HG02938 (cell line): ENCODE measurements around the gene IL17RA.

Source experiments
- ATAC-seq: cut with Tn5 transposase; IDR thresholded peaks from one replicate; pipeline ENCODE4 v1.9.1; 2021; ENCODE audit warnings: mild to moderate bottlenecking, moderate library complexity; ENCODE audit not compliant: unreplicated experiment

The IL17RA gene

GRCh38 chr22:17105143-17106129, 20.6 kb downstream of the IL17RA start:
- ATAC-seq, result no peak

- peak; percentile 20 for ATAC-seq
These were observed 21.5 kb downstream of the IL17RA start for GRCh38 chr22:17106161-17106784.

GRCh38 chr22:17106785-17107546, 22.2 kb downstream of the IL17RA start:
- ATAC-seq, result peak; percentile 57

GRCh38 chr22:17107547-17107810, 22.7 kb downstream of the IL17RA start:
- no peak for ATAC-seq

DNA sequence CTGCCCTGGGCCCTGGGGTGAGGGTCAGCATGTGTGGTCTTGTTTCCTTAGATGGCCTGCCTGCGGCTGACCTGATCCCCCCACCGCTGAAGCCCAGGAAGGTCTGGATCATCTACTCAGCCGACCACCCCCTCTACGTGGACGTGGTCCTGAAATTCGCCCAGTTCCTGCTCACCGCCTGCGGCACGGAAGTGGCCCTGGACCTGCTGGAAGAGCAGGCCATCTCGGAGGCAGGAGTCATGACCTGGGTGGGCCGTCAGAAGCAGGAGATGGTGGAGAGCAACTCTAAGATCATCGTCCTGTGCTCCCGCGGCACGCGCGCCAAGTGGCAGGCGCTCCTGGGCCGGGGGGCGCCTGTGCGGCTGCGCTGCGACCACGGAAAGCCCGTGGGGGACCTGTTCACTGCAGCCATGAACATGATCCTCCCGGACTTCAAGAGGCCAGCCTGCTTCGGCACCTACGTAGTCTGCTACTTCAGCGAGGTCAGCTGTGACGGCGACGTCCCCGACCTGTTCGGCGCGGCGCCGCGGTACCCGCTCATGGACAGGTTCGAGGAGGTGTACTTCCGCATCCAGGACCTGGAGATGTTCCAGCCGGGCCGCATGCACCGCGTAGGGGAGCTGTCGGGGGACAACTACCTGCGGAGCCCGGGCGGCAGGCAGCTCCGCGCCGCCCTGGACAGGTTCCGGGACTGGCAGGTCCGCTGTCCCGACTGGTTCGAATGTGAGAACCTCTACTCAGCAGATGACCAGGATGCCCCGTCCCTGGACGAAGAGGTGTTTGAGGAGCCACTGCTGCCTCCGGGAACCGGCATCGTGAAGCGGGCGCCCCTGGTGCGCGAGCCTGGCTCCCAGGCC, 23.7 kb downstream of the IL17RA start:
- no peak for ATAC-seq

DNA sequence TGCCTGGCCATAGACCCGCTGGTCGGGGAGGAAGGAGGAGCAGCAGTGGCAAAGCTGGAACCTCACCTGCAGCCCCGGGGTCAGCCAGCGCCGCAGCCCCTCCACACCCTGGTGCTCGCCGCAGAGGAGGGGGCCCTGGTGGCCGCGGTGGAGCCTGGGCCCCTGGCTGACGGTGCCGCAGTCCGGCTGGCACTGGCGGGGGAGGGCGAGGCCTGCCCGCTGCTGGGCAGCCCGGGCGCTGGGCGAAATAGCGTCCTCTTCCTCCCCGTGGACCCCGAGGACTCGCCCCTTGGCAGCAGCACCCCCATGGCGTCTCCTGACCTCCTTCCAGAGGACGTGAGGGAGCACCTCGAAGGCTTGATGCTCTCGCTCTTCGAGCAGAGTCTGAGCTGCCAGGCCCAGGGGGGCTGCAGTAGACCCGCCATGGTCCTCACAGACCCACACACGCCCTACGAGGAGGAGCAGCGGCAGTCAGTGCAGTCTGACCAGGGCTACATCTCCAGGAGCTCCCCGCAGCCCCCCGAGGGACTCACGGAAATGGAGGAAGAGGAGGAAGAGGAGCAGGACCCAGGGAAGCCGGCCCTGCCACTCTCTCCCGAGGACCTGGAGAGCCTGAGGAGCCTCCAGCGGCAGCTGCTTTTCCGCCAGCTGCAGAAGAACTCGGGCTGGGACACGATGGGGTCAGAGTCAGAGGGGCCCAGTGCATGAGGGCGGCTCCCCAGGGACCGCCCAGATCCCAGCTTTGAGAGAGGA, 24.5 kb downstream of the IL17RA start:
- ATAC-seq, result no peak

GRCh38 chr22:17109976-17110375, 25.2 kb downstream of the IL17RA start:
- ATAC-seq, result no peak

DNA sequence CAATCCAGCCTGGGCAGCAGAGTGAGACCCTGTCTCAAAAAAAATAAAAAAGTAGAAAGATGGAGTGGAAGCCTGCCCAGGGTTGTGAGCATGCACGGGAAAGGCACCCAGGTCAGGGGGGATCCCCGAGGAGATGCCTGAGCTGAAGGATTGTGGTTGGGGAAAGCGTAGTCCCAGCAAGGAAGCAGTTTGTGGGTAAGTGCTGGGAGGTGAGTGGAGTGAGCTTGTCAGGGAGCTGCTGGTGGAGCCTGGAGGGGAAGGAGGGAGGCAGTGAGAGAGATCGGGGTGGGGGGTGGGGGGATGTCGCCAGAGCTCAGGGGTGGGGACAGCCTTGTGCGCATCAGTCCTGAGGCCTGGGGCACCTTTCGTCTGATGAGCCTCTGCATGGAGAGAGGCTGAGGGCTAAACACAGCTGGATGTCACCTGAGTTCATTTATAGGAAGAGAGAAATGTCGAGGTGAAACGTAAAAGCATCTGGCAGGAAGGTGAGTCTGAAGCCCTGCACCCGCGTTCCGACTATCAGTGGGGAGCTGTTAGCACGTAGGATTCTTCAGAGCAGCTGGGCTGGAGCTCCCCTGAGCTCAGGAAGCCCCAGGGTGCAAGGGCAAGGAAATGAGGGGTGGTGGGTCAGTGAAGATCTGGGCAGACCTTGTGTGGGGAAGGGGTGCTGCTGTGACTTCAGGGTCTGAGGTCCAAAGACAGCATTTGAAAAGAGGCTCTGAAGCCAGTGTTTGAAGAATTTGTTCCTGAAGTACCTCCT, 26.2 kb downstream of the IL17RA start:
- no peak for ATAC-seq

GRCh38 chr22:17112491-17113042, 27.8 kb downstream of the IL17RA start:
- no peak for ATAC-seq

DNA sequence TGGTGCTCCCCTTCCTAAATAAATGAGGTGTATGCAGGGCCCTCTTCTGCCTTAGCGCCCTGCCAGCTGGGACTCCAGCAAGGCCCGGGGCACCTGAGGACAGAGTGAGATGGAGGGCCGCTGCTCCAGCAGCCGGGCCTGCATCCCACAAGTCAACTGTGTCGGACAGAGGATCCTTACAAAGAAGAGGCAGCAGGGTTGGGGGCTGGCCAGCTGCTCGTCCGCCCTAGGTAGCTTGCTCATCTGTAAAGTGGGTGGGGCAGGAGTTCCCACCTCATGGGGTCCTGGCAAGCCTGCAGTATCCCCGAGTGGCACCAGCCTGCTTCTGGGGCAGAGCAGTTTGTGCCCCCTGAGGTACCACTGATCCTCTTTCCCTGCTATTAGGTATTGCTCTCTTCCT, 28.8 kb downstream of the IL17RA start:
- ATAC-seq, result no peak

DNA sequence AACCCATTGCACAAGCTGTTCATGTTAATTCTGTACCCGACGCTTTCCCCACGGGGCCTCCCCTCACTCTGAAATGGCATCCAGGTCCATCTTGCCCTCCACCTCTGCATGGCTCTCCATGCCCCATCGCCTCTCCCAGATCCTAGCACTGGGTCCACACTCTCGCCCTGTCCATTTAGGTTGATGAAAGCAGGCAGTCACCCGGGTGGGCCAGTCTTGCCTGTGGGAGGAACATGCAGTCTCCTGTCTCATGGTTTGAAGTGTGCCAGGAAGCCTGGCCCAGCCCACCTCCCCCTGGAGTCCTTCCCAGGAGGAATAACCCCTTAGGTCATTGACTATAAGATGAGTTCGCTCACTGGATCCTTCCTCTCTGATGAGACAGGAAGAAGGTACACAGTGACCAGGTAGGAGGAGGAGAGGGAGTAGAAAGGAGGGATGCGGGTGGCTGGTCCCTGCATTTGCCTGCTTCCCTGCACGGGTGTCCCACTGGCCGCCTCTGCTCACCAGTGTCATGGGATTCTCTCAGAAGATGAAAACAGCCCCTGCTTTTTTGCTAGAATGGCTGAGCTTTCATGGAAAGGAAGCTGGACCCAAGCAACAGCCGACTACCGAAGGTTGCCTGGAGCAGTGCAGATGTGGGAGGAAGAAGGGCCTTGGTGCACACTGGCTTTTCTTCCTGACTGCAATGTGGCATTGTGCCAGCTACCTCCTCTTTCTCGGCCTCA, 29.5 kb downstream of the IL17RA start:
- no peak for ATAC-seq

GRCh38 chr22:17114898-17115235, 30.1 kb downstream of the IL17RA start:
- no peak for ATAC-seq

DNA sequence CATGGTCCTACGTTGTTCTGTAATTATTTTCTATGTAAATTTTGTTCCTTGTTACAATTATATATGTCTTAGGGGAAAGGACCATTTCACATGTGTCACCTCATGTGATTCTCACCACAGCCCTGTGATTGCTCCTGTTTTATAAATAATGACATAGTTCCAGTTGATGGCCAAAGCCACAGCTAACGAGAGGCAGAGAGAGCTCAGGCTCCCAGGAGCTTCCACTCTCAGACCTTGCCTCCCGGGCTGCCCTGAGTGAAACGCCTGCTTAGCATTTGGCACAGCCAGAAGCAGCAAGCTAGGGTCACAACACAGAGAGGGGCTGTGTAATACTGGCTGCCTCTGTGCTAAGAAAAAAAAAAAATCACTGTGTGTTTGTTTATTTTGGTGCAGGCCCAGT, 30.4 kb downstream of the IL17RA start:
- ATAC-seq, result no peak

GRCh38 chr22:17115945-17116565, 31.3 kb downstream of the IL17RA start:
- no peak for ATAC-seq

DNA sequence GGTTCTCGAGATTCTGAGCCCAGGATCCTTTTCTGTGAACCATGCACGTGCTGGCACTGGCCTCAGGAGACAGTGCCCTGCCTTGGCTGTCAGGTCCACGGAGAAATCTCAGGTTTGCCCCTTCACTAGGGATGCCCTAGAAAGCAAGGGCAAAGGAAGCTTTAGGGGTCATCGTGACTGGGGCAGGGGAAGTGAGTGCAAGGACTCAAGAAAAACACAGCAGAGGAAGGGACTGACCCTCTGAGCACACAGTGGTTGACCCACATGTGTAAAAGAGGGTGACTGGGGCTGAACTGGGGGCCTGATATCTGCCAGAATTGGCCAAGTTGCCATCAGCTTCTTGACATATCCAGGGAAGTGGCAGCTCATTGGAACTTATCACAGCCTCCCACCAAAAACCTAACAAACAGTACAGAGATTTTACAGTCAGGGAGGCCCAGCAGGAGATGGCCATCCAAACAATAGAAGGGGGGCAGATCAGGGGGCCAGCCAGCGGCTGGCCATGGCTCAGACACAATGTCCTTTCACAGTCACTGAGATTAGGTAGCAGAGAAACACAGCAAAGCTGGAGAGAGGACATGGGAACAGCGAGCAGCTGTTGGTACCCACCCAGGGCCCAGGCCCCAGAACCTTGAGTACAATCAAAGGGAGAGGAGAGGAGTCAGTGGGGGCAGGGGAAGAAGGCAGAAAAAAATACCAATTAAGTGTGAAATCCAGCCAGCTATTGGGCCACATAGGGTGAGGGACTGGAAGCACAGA, 32.0 kb downstream of the IL17RA start:
- no peak for ATAC-seq

- ATAC-seq, result no peak
These were observed 32.6 kb downstream of the IL17RA start for GRCh38 chr22:17117400-17117799.

- no peak for ATAC-seq
These were observed 33.1 kb downstream of the IL17RA start for GRCh38 chr22:17117890-17118289.
